CD4-positive, alpha-beta T cell treated with Interleukin-4 for 4 hours (primary cell): ENCODE measurements around the gene NRIP3.
"Not testable (repeated sequence)": the region's sequence is repeated elsewhere in the genome, so short reads cannot be mapped to it uniquely, and the experiment has no call there.

ENCODE experiments used
- DNase-seq: peaks from one replicate; pipeline ENCODE4 v3.0.0-alpha.2; 2020

The NRIP3 gene

DNA sequence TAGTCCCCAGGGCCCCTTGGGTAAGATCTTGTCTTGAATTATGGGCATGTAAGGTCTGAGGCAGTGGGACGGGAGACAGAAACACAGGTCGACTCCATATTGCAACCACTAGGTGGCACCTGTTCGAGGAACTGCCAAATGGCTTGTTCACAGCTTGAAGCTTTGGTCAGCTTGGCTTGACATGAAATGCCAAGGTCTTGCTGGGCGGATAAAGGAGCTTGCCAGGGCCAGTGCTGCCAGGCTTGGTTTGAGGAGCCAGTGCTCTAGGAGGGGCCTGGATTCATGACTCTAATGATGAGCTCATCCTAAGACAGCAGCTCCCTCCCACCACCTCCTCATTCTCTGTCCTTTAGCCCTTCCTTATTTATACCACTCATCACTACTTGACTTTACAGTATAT, 11.9 kb upstream of the NRIP3 start:
- peak; percentile 61 for DNase-seq

DNA sequence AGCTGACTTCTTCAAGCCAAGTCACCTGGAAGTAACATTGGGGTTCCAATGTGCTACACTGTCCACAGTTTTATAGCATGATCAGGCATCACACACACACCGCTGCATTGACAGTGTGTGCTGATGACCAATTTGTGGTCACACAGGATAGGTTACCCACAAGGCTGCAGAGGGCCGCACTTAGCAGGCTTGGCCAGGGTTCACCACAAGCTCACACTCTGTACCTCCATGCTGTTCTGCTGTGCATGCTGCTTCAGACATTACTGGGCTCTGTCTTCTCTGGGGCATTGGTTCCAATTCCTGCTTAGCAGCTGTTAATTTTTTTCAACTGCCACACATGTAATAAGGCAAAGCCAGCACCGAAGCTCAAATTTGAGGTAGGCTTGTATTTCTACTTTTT, 11.0 kb upstream of the NRIP3 start:
- DNase-seq = no peak

DNA sequence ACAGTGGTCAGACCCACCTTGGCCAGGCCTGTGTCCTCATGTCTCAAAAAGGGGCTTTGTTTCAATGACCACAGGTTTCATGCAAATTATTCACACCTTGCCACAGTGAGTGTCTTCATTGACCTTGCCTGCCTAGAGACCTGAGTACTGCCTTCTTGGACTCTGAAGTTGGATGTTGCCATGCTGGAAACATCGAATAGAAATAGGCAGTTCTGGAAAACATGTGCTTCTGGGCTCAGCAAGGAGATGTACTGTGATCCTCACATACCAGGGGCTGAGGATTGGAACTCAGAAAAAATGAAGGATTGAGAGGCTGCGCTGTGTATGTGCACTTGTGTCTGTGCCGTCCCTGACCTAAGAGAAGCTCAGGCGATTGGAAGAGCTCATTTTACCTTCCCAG, 9.6 kb upstream of the NRIP3 start:
- no peak for DNase-seq

DNA sequence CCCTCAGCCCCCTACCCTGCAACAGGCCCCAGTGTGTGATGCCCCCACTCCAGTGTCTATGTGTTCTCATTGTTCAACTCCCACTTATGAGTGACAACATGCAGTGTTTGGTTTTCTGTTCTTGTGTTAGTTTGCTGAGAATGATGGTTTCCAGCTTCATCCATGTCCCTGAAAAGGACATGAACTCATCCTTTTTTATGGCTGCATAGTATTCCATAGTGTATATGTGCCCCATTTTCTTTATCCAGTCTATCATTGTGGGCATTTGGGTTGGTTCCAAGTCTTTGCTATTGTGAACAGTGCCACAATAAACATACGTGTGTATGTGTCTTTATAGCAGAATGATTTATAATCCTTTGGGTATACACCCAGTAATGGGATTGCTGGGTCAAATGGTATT, 5.7 kb upstream of the NRIP3 start:
- not testable (repeated sequence) for DNase-seq

GRCh38 chr11:9008661-9009060, 4.9 kb upstream of the NRIP3 start:
- DNase-seq = no peak

DNA sequence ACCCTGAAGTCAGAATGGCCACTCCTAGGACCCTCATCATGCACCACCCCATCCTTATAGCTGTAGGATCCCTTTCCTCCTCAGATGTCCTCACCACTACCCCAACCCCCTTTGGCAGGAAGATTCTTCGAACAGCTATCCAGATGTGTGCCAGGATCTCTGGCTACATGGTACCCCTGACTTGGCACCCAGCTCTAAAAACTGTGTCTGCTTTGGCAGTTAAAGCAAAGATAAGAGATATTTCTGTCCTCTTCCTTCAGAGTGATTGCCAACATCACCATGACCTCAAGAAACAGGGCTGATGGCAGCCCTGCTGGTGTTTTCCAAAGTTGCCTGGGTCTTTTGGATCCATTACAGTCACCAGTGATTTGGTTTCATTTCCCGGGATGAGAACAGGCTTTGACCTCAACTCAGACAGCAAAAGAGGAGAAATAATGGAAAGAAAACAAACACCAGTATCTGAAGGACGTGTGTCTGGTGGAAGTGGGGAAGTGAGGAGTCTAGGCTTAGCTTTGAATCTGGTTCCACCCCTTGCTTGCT, 4.3 kb upstream of the NRIP3 start:
- no peak for DNase-seq

DNA sequence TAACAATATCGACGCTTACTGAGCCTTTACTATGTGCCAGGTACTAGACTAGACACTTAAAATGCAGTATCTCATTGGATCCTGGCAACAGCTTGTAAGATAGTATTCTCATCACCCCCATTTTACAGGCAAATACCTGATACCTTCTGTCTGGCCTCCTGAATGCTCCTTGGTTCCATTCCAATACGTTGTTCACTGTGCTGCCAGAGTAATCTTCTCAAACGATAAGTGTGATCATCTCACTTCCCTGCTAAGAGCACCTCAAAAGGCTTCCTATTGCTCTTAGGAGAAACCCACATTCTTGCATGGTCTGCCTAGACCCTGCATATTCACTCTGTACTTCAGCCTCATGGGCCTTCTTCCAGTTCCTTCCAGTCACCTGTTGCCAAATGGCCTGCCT, 1.3 kb upstream of the NRIP3 start:
- no peak for DNase-seq

DNA sequence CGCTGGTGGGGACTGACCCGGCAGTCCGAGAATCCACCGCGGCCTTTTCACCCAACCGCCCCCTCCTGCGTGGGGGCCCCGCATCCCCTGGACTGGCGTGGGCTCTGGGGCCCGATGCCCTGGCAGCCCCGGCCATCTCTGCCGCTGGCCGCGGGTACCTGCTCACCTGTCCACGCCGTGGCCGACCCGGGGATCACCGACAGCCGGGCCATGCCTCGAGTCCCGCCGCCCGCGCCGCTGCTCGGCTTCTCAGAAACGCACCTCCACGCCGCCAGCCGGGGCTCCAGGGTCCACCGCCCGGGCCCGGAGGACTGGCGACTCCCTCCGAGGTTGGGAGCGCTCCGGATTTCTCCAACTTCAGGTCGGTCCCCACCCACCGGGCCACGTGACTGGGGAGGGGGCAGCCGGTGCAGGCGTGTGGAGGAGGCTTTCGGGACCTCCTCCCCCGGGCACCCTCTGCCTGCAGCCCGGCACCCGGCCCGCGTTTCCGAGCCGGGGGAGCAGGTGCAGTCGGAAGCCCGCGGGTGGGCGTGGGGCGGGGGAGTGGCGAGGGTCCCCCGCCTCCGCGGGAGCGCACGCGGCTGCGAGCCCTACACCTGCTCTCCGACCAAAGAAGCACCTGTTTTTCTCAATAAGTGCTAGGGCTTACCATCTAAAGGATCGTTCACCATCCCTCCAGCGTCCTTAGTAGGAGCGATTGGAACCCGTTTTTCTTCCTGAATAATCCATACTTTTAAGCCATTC, 554 bp upstream of the NRIP3 start:
- DNase-seq = no peak

- DNase-seq = no peak
Observed at GRCh38 chr11:9002920-9003572, 755 bp downstream of the NRIP3 start.

- DNase-seq = peak; percentile 49
Observed at GRCh38 chr11:9001736-9002135, 2.1 kb downstream of the NRIP3 start.

DNA sequence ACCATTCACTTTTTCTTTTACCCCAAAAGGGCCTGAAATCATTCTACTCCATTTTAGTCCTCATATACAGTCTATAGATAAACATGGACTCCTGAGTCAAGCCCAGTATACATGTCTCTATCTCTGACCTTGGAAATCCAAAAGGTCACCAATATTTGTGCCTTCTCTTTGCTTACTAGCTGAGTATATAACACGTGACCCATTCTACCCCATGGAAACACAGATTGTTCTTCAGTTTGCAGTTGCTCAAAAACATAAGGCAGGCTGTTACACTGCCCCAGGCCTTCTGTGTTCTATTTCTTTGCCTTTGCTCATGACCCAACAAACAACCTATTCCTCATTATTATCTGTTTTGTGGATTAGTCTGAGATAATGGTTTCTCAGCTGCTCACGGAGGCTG, 5.8 kb downstream of the NRIP3 start:
- DNase-seq = no peak

DNA sequence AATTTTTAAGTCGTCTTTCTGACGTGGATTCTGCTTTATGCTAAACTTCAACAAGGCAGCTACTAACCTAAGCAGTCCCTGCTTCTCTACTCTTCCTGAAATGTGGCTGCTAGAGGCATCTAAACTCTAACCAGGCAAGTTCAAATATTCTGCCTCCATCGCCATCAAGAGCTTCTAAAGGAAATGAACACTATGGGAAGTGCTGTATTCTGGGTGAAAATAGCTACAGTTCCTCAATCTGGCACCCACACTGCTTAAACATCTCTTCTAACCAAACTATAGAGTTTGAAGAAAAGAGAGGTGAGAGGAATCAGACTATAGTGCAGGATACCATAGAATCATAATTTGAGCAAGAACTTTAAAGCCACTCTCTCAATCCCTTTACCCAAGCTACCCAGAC, 6.3 kb downstream of the NRIP3 start:
- DNase-seq = no peak

GRCh38 chr11:8989453-8989852, 14.3 kb downstream of the NRIP3 start:
- no peak for DNase-seq

DNA sequence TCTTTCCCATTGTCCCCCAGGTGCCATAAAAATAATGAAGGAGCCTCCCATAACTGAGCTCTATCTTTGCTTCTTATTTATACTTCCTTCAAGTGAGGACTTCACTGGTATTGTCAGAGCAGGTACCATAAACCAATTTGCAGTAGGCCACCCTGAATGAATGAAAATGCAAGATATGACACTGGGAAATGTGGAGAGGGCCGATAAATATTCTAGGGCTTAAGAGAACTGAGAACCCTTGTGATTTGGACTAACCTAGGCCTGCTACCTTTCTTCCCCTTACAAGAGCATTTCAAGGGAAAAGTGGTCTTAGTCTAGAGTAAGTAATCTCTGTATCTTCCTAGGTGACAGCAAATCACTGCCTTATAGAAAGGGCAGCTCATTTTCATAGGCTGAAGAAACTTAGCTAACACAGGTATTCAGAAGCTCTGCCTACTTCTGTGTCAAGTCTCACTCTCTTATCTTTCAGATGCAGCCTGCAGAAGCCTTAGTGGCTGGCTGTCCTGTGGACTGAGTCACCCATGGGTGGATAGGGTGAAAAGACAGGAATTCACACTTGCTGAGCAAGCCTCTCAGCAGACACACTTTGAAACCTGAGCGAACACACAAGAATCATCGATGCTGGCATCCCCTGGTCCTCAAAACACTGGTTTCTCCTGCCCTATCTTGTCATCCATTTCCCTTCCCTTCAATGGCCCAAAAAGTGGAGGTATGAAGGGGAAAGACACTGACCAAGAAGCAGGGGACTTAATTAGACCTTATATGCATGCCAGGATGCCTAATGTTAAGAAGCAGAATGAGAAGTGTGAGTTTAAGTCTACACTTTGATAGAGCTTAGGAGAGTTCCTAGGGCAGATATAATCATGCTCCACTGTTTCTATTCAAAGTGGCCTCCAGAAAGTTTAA, 15.2 kb downstream of the NRIP3 start:
- no peak for DNase-seq

- no peak for DNase-seq
Observed at GRCh38 chr11:8987446-8987845, 16.4 kb downstream of the NRIP3 start.

- DNase-seq = not testable (repeated sequence)
Observed at GRCh38 chr11:8986772-8987171, 17.0 kb downstream of the NRIP3 start.

DNA sequence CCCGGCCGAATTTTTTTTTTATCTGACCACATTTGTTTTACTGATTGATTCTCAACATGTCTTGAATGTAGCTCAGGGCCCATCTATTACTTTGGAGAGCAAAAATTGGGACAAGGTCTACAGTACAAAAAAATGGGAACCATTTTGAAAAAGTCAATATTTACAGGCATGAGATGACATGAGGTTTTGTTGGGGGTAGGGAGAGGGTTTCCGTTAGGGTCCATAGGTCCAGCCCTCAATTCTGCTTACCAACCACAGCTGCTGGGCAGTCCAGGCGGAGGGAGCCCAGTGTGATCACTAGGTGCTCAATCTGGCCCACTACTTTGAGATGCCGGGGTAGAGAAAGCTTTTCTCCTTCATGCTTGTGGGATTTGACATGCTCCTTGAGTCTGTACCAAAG, 18.3 kb downstream of the NRIP3 start:
- no peak for DNase-seq

DNA sequence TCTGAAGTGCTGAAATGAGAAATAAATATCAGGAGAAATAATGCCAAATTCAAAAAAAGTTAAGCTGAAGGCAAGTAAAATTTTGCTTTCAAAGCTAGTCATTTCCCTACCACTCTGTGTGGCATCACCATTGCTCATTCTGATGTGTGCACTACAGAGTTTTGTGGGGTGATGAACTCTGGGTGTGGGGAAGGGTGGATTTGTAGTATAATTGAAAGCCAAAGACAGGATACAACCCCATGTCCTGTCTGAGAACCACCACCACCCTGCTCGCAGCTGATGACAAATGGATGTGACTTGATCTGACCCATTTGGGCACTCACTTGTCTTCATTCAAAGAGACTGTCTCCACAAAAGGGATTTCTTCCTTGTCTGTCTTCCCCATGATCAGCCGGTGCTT, 20.2 kb downstream of the NRIP3 start:
- DNase-seq = no peak

GRCh38 chr11:8980485-8980884, 23.3 kb downstream of the NRIP3 start:
- no peak for DNase-seq

DNA sequence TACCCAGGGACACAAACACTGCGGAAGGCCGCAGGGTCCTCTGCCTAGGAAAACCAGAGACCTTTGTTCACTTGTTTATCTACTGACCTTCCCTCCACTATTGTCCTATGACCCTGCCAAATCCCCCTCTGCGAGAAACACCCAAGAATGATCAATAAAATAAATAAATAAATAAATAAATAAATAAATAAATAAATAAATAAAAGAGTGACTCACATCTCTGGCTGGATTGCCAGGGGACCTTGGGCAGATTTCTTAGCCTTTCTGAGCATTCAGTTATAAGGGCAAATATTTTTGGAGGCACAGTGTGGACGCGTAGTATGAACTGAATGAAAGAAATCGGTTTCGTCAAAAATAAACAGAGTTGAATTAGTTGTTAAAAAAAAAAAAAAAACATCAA, 24.4 kb downstream of the NRIP3 start:
- not testable (repeated sequence) for DNase-seq

DNA sequence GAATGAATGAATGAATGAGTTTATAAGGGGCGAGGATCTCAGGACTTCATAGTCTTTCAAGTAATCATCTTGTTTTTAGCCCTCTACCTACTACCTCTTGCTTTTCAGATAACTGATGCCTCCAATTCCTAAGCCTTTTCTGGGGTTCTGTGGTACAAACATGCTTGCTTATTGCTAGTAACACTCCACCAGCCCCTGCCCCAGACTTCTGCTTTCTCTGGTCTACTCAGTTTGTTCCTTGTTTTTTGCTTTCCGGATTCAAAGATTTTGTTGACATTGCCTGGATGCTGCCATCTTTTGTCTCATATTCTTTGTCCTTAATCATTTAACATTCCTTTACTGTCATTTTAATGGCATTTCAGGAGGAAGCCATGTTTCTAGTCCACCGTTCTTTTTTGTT, 30.7 kb downstream of the NRIP3 start:
- DNase-seq = no peak

GRCh38 chr11:8971924-8972316, 31.9 kb downstream of the NRIP3 start:
- no peak for DNase-seq

DNA sequence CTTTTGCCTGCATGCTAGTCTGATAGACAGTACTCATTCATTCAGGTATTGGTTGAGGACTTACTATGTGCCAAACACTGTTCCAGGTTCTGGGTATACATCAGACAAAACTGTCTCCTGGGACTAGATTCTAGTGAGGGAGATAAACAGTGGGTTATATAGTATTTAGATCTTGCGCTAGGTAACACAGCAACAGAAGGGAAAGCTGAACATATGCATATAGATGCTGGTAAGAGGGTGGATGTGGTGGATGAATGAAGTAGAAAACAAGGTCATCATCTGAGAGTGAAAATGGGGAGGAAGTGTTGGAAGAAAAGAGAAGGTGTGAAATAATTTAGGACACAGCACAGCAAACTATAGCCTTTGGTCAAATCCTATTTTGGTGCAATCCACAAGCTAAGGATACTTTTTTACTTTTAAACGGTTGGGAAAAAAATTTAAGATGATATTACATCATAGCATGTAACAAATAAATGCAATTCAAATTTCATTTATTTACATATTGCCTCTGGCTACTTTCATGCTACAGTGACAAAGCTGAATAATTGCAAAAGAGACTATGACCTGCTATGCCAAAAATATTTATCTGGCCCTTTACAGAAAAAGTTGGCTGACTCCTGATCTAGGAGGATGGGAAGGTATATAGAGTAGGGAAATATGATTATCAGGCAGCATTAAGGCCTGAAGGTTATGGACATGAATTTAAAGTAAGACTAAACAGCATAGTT, 32.4 kb downstream of the NRIP3 start:
- DNase-seq = no peak
